ENCODE results near the gene DLG2.

The DLG2 gene

DNA sequence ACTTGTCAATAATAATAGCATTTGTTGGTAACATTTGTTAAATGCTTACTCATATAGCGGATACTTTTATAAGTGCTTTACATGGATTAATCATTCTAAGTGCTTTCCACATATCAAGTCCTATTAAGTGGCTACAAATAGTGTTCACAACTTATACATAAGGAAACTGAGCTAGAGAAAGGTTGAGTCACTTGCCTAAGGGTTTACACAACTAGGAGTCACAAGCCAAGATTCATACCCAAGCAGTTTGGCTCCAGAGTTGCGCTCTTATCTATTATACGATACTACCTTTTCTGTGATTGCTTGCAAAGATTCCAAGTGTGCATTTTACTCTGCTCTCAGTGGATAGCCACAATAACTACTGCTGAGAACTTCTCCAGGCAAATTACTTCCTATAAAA lies 2125.1 kb downstream of the DLG2 start:
- Mint-ChIP-seq H3K4me3 (no peak overlapping the region), H3K9me3 (no peaks in the 10 kb centered on the region), H3K4me1 (no peaks in the 10 kb centered on the region), H3K36me3 (no peaks in the 10 kb centered on the region), H3K27ac (no peak overlapping the region), H3K27me3 (peaks cover 4% of the 10 kb centered on the region)
- DNase-seq (ENCODE audit: low spot score in 2 of 2), result no peak
- ATAC-seq (ENCODE audit: low read depth), result no peak

DNA sequence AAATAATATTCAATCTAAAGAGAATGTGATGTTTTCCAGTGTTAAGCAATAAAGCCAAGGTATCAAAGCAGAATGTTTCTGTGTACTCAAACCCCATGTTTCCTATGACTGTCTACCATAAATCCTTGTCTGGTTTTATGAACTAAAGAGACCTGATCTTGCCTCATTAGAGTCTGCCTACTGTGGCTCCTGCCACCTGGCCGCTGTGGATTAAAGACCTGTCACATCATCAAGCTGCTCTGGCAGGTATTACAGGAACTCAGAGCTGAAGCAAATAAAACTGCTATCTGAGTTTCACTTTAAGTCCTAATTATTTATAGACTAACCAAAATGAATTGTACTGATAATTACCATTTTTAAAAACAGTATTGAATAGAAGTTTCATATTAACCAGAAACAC lies 2133.2 kb downstream of the DLG2 start:
- Mint-ChIP-seq H3K36me3 (no peaks in the 10 kb centered on the region), H3K4me1 (peaks cover 2% of the 10 kb centered on the region), H3K27me3 (peaks cover 4% of the 10 kb centered on the region), H3K9me3 (no peaks in the 10 kb centered on the region), H3K4me3 (no peak overlapping the region), H3K27ac (no peak overlapping the region)
- ATAC-seq (ENCODE audit: low read depth) (no peak), DNase-seq (ENCODE audit: low spot score in 2 of 2) (no peak)

DNA sequence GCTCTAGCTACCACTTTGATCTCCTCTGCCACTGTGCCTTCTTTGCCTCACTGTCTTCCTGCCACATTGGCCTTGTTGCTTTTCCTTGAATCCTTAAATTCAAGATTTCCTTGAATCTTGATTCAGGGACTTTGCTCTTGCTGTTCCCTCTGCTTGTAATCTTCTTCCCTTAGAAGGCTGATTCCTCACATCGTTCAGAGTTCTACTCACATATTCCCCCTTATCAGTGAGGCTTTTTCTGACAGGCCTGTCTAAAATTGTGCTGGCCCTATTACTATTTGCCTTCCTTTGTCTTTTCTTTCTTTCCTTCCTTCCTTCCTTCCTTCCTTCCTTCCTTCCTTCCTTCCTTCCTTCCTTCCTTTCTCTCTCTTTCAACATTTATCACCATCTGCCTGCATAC lies 2134.1 kb downstream of the DLG2 start:
- DNase-seq (ENCODE audit: low spot score in 2 of 2) (no peak), ATAC-seq (ENCODE audit: low read depth) (no peak)
- H3K4me1 Mint-ChIP-seq, result peaks cover 2% of the 10 kb centered on the region
- H3K27me3 Mint-ChIP-seq, result peaks cover 4% of the 10 kb centered on the region
- H3K4me3 Mint-ChIP-seq, result no peak overlapping the region
- no peaks in the 10 kb centered on the region for H3K9me3 Mint-ChIP-seq
- H3K27ac Mint-ChIP-seq, result no peak overlapping the region
- no peaks in the 10 kb centered on the region for H3K36me3 Mint-ChIP-seq

DNA sequence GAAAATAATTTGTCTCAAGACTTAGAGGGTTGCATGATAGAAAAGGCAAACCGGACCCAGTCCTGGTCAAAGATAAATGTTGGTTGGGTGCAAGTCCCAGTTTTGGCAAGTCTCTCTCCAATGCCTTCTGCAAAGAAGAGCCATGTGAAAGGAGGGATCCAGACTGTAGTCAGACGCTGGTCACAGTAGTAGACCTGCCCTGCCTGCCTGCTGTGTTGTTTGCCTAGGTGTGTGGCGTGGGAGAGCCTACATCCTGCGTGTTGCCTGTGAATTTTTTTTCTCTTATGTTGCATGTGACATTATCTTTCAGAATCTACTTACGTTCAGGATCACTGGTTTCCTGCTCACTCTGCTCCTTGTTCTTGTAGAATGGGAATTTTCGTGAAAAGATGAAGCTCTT lies 2143.3 kb downstream of the DLG2 start:
- H3K4me3 Mint-ChIP-seq, result no peak overlapping the region
- ATAC-seq (ENCODE audit: low read depth) (no peak), DNase-seq (ENCODE audit: low spot score in 2 of 2) (no peak)
- no peaks in the 10 kb centered on the region for H3K9me3 Mint-ChIP-seq
- no peak overlapping the region for H3K27ac Mint-ChIP-seq
- peaks cover 12% of the 10 kb centered on the region for H3K27me3 Mint-ChIP-seq
- H3K36me3 Mint-ChIP-seq, result no peaks in the 10 kb centered on the region
- no peaks in the 10 kb centered on the region for H3K4me1 Mint-ChIP-seq

DNA sequence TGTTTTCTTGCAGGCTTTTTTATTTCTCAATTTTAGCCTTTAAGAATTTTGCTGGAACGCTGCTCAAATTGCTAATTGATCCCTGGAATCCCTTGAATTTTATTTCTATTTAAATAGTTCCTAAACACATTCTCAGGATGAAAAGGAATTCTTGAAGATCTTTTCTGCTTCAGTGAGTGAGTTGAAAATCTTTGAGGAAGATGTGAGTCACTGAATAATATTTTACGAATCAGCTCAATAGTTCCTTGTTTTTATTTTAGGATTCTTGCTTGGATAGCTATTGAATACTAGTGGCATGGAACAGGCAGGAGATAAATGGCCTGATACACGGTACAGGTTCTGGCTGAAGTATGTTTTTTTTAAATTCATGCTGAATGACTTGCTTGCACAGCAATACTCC lies 2146.3 kb downstream of the DLG2 start:
- no peaks in the 10 kb centered on the region for H3K36me3 Mint-ChIP-seq
- DNase-seq (ENCODE audit: low spot score in 2 of 2), result no peak
- H3K27ac Mint-ChIP-seq, result no peak overlapping the region
- H3K4me1 Mint-ChIP-seq, result no peaks in the 10 kb centered on the region
- H3K27me3 Mint-ChIP-seq, result peaks cover 16% of the 10 kb centered on the region
- H3K9me3 Mint-ChIP-seq, result no peaks in the 10 kb centered on the region
- no peak overlapping the region for H3K4me3 Mint-ChIP-seq
- no peak for ATAC-seq (ENCODE audit: low read depth)

DNA sequence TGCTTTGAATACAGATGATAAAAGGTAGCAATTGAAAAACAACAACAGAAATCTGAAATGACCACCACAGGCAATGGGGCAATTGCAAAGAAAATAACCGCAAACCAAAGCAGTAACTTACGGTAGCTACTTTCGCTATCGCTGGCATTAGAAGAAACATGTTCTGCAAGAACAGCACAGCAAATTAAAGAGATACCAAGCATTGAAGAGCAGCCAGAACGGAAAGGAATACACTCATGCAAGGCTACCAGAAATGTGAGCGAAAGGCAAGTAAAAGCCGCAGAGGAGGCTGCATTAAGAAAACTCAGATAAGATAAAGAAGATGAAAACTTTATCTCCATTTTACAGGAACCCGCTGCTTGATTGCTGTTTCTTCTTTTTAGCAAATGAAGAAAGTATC lies 2146.9 kb downstream of the DLG2 start:
- no peak for ATAC-seq (ENCODE audit: low read depth)
- Mint-ChIP-seq H3K9me3 (no peaks in the 10 kb centered on the region), H3K27me3 (peaks cover 16% of the 10 kb centered on the region), H3K36me3 (no peaks in the 10 kb centered on the region), H3K4me3 (no peak overlapping the region), H3K4me1 (no peaks in the 10 kb centered on the region), H3K27ac (no peak overlapping the region)
- DNase-seq (ENCODE audit: low spot score in 2 of 2), result no peak

DNA sequence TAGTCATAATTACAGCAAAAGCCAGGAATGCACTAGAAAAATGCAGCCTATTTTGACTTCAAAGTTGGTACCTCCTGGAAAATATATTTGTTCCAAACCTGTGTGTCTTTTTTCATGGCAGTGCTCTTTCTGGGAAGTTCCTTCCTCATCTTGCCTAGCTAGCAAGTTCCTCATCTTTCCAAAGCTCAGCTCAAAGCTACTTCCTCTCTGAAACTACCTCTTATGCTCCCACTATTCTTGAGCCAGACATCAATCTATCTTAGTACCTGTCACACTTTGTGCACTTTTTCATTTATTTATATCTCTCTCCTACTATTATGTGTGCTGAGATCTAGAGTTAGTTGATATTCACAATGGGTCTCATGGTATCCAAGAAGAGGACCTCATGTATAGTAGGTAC lies 2149.4 kb downstream of the DLG2 start:
- Mint-ChIP-seq H3K4me1 (no peaks in the 10 kb centered on the region), H3K36me3 (no peaks in the 10 kb centered on the region), H3K27me3 (peaks cover 13% of the 10 kb centered on the region), H3K9me3 (no peaks in the 10 kb centered on the region), H3K4me3 (no peak overlapping the region), H3K27ac (no peak overlapping the region)
- ATAC-seq (ENCODE audit: low read depth), result no peak
- no peak for DNase-seq (ENCODE audit: low spot score in 2 of 2)

DNA sequence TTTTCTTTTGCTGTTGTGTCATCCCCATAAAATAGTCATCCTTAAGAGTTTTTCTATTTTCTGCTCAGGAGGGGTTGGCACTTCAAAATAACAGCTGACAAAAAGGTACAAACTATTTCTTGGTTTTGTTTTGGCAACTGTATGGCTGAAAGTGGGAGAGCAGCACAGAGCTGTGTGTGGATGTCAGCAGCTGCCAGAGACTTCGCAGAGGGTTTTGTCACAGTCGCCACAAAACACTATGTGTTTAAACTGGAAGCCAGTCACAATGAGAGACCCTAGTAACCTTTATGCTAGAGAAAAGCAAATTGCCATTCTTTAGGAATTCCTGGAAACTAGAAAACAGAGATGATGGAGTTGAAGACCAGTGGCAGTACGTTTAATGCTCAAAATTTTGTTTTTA lies 2151.4 kb downstream of the DLG2 start:
- ATAC-seq (ENCODE audit: low read depth) (no peak), DNase-seq (ENCODE audit: low spot score in 2 of 2) (no peak)
- Mint-ChIP-seq H3K9me3 (no peaks in the 10 kb centered on the region), H3K4me3 (no peak overlapping the region), H3K36me3 (no peaks in the 10 kb centered on the region), H3K27ac (no peak overlapping the region), H3K27me3 (peaks cover 13% of the 10 kb centered on the region), H3K4me1 (no peaks in the 10 kb centered on the region)

DNA sequence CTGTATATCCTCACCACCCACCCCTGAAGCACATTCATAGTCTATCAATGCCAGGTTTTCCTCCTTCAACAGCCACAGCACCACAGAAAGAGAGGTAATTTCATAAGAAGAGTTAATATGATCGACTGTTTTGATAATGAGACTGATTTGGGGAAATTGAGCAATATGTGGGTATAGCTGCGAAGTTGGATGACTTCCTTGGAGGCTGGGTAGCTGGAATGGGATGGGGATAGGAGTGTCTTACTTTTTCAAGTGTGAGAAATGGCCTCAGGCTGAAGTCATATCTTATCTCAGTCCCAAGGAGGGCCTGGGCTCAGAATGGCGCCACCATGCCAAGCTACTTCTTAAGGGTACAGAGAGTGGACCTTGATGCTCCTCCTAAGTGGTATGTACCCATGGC lies 2153.4 kb downstream of the DLG2 start:
- Mint-ChIP-seq H3K36me3 (no peaks in the 10 kb centered on the region), H3K4me1 (no peaks in the 10 kb centered on the region), H3K4me3 (no peak overlapping the region), H3K27me3 (peaks cover 8% of the 10 kb centered on the region), H3K27ac (no peak overlapping the region), H3K9me3 (no peaks in the 10 kb centered on the region)
- DNase-seq (ENCODE audit: low spot score in 2 of 2) (no peak), ATAC-seq (ENCODE audit: low read depth) (no peak)

DNA sequence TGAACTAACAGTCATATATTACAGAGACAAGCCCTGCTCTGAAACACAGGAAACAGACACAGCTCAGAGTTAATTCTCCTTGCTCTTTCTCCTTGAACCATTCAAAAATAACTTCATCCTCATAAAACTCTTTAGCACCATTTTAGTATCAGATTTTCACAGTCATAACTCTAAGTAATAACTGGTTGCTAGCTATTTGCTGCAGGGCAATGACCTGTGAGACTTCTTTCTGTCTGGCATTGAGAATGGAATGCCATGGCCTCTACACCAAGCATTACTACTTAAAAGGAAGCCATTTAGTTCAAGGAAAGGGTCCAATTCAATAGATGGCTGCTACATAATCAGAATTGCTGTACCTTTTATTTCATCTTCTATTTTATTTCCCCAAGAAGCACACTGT lies 2154.3 kb downstream of the DLG2 start:
- DNase-seq (ENCODE audit: low spot score in 2 of 2) (no peak), ATAC-seq (ENCODE audit: low read depth) (no peak)
- H3K4me3 Mint-ChIP-seq, result no peak overlapping the region
- H3K27me3 Mint-ChIP-seq, result peaks cover 4% of the 10 kb centered on the region
- H3K9me3 Mint-ChIP-seq, result no peaks in the 10 kb centered on the region
- no peak overlapping the region for H3K27ac Mint-ChIP-seq
- H3K36me3 Mint-ChIP-seq, result no peaks in the 10 kb centered on the region
- H3K4me1 Mint-ChIP-seq, result no peaks in the 10 kb centered on the region

DNA sequence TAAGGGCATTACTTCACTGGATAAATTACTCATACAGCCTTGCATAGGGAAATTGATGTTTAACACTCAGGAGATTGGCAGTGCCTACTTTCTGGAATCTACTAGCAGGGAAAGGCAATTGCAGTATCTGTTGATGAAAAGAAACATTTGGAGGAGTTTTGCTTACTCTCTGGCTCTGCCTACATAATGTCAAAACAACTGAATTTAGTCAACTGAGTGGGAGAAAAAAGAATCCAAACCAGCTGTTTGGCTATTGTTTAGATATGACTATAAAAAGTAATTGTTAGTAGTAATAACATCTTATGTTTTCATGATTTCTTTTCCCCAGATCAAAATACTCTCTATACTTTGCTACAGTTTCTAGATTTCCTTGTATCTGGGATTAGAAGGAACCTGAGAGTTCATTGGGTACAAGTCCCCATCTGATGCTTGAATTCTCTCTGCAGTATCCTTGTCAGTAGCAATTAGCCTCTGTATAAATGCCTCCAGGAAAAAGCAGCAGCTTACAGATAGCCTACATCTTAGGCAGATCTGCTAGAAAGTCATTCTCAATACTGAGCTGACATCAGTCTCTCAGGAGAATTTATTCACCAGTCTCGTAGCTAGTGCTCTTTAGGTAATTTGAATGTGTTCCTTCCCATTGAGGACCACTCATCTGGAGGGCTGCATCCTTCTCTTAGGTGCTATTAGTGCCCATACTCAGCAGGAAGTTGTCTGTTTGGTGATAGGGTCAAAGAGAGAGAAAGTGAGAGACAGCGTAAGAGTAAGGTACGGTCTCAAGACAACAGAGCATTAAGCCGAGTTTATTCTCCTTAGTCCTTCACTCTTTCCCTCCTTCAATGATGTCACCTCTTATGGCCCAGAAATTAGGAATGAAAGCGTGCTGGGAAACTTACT lies 2155.1 kb downstream of the DLG2 start:
- H3K9me3 Mint-ChIP-seq, result no peaks in the 10 kb centered on the region
- DNase-seq (ENCODE audit: low spot score in 2 of 2), result no peak
- H3K36me3 Mint-ChIP-seq, result no peaks in the 10 kb centered on the region
- no peaks in the 10 kb centered on the region for H3K4me1 Mint-ChIP-seq
- H3K27ac Mint-ChIP-seq, result no peak overlapping the region
- H3K4me3 Mint-ChIP-seq, result no peak overlapping the region
- peaks cover 3% of the 10 kb centered on the region for H3K27me3 Mint-ChIP-seq
- no peak for ATAC-seq (ENCODE audit: low read depth)

DNA sequence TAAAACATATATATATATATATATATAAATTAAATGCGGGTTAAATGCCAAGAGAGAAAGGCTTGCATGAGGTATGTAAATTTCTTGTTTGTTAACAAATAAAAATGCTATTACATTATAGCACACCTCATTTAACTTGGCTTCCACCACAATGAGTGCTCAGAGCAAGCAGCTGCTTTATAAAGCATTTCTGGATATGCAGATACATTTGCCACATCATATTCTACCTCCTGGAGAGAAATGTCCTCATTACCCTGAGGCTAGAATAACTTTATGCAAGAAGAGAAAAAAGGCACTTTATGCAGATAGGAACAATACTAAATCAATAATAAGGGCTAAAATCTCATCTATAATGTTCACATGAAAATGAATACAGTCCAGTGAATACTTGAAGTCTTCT lies 2159.3 kb downstream of the DLG2 start:
- no peak for DNase-seq (ENCODE audit: low spot score in 2 of 2)
- Mint-ChIP-seq H3K4me3 (no peak overlapping the region), H3K27me3 (no peaks in the 10 kb centered on the region), H3K4me1 (no peaks in the 10 kb centered on the region), H3K36me3 (no peaks in the 10 kb centered on the region), H3K27ac (no peak overlapping the region), H3K9me3 (no peaks in the 10 kb centered on the region)
- ATAC-seq (ENCODE audit: low read depth), result no peak

DNA sequence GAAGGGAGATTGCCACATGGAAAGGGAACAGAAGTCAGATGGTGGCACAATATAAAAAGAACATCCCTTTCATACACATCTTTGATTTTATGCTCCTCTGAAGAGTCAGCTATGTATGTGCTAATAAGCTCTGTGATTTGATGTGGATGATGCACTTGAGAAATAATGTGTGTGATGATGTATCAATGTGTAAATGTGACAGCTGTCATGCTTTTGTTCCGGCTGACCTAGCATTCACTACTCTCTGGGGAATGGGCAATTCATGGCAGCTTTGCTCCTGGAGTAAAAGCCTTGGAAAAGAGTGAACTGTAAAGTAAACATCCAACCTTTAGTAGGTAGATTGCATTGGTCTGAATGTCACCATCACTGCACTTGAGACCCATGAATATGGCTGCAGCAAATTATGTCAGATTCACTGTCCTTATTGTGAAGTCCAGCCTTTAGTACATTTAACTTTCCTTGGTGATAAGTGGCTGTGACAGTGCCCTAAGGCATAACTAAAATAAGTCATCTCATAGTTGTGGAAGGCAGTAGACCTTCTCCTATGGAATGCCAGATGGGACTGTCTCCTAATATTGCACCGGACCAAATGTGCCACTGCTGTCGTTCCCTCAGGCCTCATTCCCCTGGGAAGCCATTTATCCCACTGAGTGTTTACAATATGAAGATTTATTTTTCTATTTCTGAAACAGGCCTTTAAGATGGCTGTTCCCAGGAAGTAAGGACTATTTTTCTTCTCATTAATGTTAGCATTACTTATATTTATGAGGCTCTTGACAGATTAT lies 2162.8 kb downstream of the DLG2 start:
- Mint-ChIP-seq H3K4me1 (no peaks in the 10 kb centered on the region), H3K36me3 (no peaks in the 10 kb centered on the region), H3K27me3 (no peaks in the 10 kb centered on the region), H3K9me3 (no peaks in the 10 kb centered on the region), H3K27ac (no peak overlapping the region), H3K4me3 (no peak overlapping the region)
- DNase-seq (ENCODE audit: low spot score in 2 of 2) (no peak), ATAC-seq (ENCODE audit: low read depth) (no peak)

DNA sequence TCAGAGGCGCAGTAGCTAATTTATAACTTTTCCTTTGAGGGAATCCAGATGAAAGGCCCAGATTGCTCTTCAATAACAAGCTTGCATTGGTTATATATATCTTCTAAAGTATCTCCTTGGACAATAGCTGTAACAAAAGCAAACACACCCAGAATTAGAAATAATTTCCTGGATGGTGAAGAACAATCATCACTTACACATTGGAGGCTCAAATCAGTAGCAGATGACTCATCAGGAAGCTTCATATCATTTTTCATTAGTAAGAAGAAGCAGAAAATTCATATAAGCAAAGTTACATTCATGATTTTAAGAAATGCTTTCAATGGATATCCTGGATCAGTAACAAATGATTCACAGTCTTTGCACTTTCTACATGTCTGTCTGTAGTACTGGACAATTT lies 2167.3 kb downstream of the DLG2 start:
- no peak for DNase-seq (ENCODE audit: low spot score in 2 of 2)
- Mint-ChIP-seq H3K9me3 (no peaks in the 10 kb centered on the region), H3K27ac (no peak overlapping the region), H3K36me3 (no peaks in the 10 kb centered on the region), H3K4me3 (no peak overlapping the region), H3K4me1 (no peaks in the 10 kb centered on the region), H3K27me3 (peaks cover 2% of the 10 kb centered on the region)
- ATAC-seq (ENCODE audit: low read depth), result no peak

Measured in memory B cell (primary cell).